Upper lobe of left lung (tissue), 4 donors: ENCODE results near the gene METTL17.
"Not testable (repeated sequence)": the region's sequence is repeated elsewhere in the genome, so short reads cannot be mapped to it uniquely, and the experiment has no call there.

ENCODE experiments used
- CTCF ChIP-seq, 6 experiments: fragments of 450-650 bp in 4 of 6; fragments of 200-600 bp in 2 of 6; sonication (generic) in 2 of 6; IDR thresholded peaks; one replicate each; pipeline ENCODE4 v1.5.1; 2016 to 2019; ENCODE audit warnings: antibody characterized with exemption in 6 of 6
- POLR2A ChIP-seq, 4 donors: fragments of 450-650 bp; IDR thresholded peaks; one replicate each; pipeline ENCODE4 v1.5.1; 2016 to 2017; ENCODE audit warnings: antibody characterized with exemption in 4 of 4, mild to moderate bottlenecking in 2 of 4

- TF ChIP-seq CTCF, POLR2A (IDR thresholded peaks at IDR 0.05): not testable (repeated sequence)
These were observed 30.8 kb upstream of the METTL17 start for GRCh38 chr14:20958946-20959345.
